HCT116 (cell line): ENCODE results near the gene CHST15.

Source experiments
- CTCF ChIP-seq, 3 experiments: fragments of 200-600 bp in 1 of 3; sonication (generic) in 1 of 3; IDR thresholded peaks in 2 of 3; conservative IDR thresholded peaks in 1 of 3; 2 replicates each; pipeline ENCODE4 v1.5.1; 2012 to 2017; ENCODE audit warnings: low read depth in 2 of 3, low read length in 2 of 3, antibody characterized with exemption in 1 of 3, borderline replicate concordance in 1 of 3, control low read depth in 1 of 3, mild to moderate bottlenecking in 1 of 3, mixed read lengths in 1 of 3, mixed run types in 1 of 3, moderate library complexity in 1 of 3; ENCODE audit not compliant: insufficient read depth in 1 of 3
- ELF1 ChIP-seq: IDR thresholded peaks from 2 replicates; pipeline ENCODE4 v1.6.1; 2012; ENCODE audit warnings: low read depth, borderline replicate concordance
- EZH2 ChIP-seq: fragments of 200-600 bp; sonication (generic); IDR thresholded peaks from 2 replicates; pipeline ENCODE4 v1.6.1; 2017; ENCODE audit warnings: antibody characterized with exemption, mixed run types
- EZH2phosphoT487 ChIP-seq: fragments of 200-600 bp; IDR thresholded peaks from 2 replicates; pipeline ENCODE4 v1.6.1; 2018; ENCODE audit warnings: antibody characterized with exemption, borderline replicate concordance
- JUND ChIP-seq: IDR thresholded peaks from 2 replicates; pipeline ENCODE4 v1.6.1; 2012
- MAX ChIP-seq: IDR thresholded peaks from 2 replicates; pipeline ENCODE4 v1.6.1; 2012
- POLR2A ChIP-seq: IDR thresholded peaks from 2 replicates; pipeline ENCODE4 v1.7.0; 2011; ENCODE audit warnings: borderline replicate concordance; ENCODE audit not compliant: insufficient read depth, insufficient read length; ENCODE audit errors: extremely low read depth
- POLR2AphosphoS5 ChIP-seq: IDR thresholded peaks from 2 replicates; pipeline ENCODE4 v1.6.1; 2011; ENCODE audit warnings: mild to moderate bottlenecking, low read depth, low read length, moderate library complexity
- REST ChIP-seq: IDR thresholded peaks from 2 replicates; pipeline ENCODE4 v1.6.1; 2012; ENCODE audit warnings: low read depth
- SRF ChIP-seq: IDR thresholded peaks from 2 replicates; pipeline ENCODE4 v1.6.1; 2012; ENCODE audit warnings: low read depth

GRCh38 chr10:124003481-124003870 lies 89.9 kb downstream of the CHST15 start:
- TF ChIP-seq CTCF (IDR thresholded peaks at IDR 0.05 in 2 of 3, conservative IDR thresholded peaks at IDR 0.05 in 1 of 3; ENCODE audit: borderline replicate concordance in 1 of 3, insufficient read depth in 1 of 3, low read depth in 2 of 3, low read length in 2 of 3) (no peak), EZH2phosphoT487 (no peak), POLR2A (no peak), REST (no peak), ELF1 (no peak), EZH2 (no peak), SRF (no peak), JUND (no peak), MAX (no peak), POLR2AphosphoS5 (no peak)
